T-helper 17 cell (primary cell): ENCODE measurements around the gene PTPRD. TPM values are rescaled to one million over a fixed set of nuclear protein-coding genes. Genes with fewer than 3 reads are reported as not detected.

Source experiments
- ATAC-seq: fragments of 150-1000 bp; cut with Tn5 transposase; 2 replicates; pipeline ENCODE4 v1.10.0; 2021; ENCODE audit warnings: mild to moderate bottlenecking, moderate library complexity
- DNase-seq, 3 donors: peaks; one replicate each; pipeline versions ENCODE4 v3.0.0 to v3.0.0-alpha.2; 2020 to 2021
- H3K9me3 ChIP-seq: one replicate; pipeline ENCODE4 v1.7.0; 2013; ENCODE audit warnings: low read length, mild to moderate bottlenecking; ENCODE audit not compliant: control insufficient read depth, poor library complexity, severe bottlenecking
- H3K27ac Mint-ChIP-seq: one replicate; pipeline ENCODE4 v1.8.0; 2022; ENCODE audit warnings: mild to moderate bottlenecking, moderate library complexity, mixed read lengths
- H3K27me3 Mint-ChIP-seq: one replicate; pipeline ENCODE4 v1.8.0; 2022; ENCODE audit warnings: mixed read lengths
- H3K36me3 Mint-ChIP-seq: one replicate; pipeline ENCODE4 v1.8.0; 2022; ENCODE audit warnings: low read depth, mixed read lengths
- H3K4me1 Mint-ChIP-seq: one replicate; pipeline ENCODE4 v1.8.0; 2022; ENCODE audit warnings: mild to moderate bottlenecking, mixed read lengths
- H3K4me3 Mint-ChIP-seq: one replicate; pipeline ENCODE4 v1.8.0; 2022; ENCODE audit warnings: mild to moderate bottlenecking, moderate library complexity, mixed read lengths
- total RNA-seq, 4 donors: library from RNA in 2 of 4; stranded (reverse) in 2 of 4; gene quantifications; one replicate each; pipeline ENCODE4 v1.2.3 and lab custom pipeline; 2022 to 2026

Gene PTPRD
- total RNA-seq, 2 donors from 2014 or later: not detected

DNA sequence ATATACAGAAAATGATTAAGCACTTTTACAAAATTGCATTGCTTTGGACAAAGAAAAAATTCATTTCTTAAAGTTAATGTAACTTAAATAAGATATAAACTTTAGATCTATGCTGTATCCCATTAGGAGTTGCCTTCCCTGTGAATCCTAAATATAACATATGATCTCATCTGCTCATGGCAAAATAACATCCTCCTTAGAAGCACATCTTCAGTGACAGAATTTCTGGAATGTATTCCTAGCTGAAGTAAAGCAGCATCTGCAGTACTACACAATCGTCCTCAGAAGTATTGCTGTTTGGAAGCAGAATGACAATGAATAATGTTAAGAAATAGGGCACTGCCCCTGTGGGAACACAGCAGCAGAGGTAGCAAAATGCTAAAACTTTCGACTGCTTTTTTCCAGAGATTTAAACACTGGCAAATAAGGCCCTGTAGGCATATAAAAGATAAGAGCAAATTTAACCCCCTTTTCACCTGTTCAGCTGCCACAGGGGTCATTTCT, 571.0 kb downstream of the PTPRD start:
- DNase-seq: no peak
- Mint-ChIP-seq H3K36me3 (no peaks in the 10 kb centered on the region), H3K4me1 (no peaks in the 10 kb centered on the region), H3K27ac (no peak overlapping the region), H3K4me3 (no peak overlapping the region), H3K27me3 (no peaks in the 10 kb centered on the region)
- no peak for ATAC-seq
- H3K9me3 ChIP-seq: no peaks in the 10 kb centered on the region

GRCh38 chr9:10036095-10036494, 576.7 kb downstream of the PTPRD start:
- no peak for ATAC-seq
- H3K36me3 Mint-ChIP-seq: no peaks in the 10 kb centered on the region
- H3K9me3 ChIP-seq: no peaks in the 10 kb centered on the region
- no peaks in the 10 kb centered on the region for H3K4me1 Mint-ChIP-seq
- no peak overlapping the region for H3K27ac Mint-ChIP-seq
- DNase-seq: no peak
- no peaks in the 10 kb centered on the region for H3K27me3 Mint-ChIP-seq
- no peak overlapping the region for H3K4me3 Mint-ChIP-seq

GRCh38 chr9:10032166-10032565, 580.6 kb downstream of the PTPRD start:
- no peak overlapping the region for H3K27ac Mint-ChIP-seq
- no peak overlapping the region for H3K4me3 Mint-ChIP-seq
- H3K27me3 Mint-ChIP-seq: no peaks in the 10 kb centered on the region
- ATAC-seq (no peak), DNase-seq (no peak)
- no peaks in the 10 kb centered on the region for H3K9me3 ChIP-seq
- no peaks in the 10 kb centered on the region for H3K36me3 Mint-ChIP-seq
- H3K4me1 Mint-ChIP-seq: no peaks in the 10 kb centered on the region

DNA sequence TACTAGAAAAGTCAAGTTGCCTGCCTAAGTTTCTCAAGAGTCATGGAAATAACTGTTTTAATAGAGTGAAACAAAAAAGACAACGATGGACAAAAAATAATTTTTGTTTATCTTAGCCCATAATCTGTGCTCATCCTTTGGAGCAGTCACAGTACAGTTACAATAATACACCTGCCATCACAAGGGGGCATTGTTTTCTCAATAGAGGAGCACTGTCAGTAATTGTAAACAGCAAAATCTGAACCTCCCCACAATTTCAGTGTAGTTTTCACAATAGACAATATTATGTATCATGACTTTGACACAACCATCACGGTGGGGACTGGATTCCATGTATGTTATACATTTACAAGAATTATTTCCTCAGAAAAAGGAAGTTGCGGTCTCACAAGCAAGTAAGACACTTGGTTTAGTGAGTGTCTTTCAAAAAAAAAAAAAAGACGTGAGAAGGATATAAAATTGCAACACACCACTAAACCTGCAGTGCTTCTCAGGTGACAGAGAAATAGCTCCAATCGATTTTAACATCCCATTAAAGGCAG, 586.3 kb downstream of the PTPRD start:
- Mint-ChIP-seq H3K4me1 (no peaks in the 10 kb centered on the region), H3K36me3 (no peaks in the 10 kb centered on the region), H3K27me3 (no peaks in the 10 kb centered on the region), H3K4me3 (no peak overlapping the region), H3K27ac (no peak overlapping the region)
- DNase-seq: no peak
- ATAC-seq: no peak
- no peaks in the 10 kb centered on the region for H3K9me3 ChIP-seq

- H3K4me3 Mint-ChIP-seq: no peak overlapping the region
- H3K9me3 ChIP-seq: no peaks in the 10 kb centered on the region
- no peaks in the 10 kb centered on the region for H3K4me1 Mint-ChIP-seq
- no peaks in the 10 kb centered on the region for H3K36me3 Mint-ChIP-seq
- ATAC-seq: no peak
- H3K27ac Mint-ChIP-seq: no peak overlapping the region
- DNase-seq: no peak
- no peaks in the 10 kb centered on the region for H3K27me3 Mint-ChIP-seq
Measured at GRCh38 chr9:10015755-10016154, 597.0 kb downstream of the PTPRD start.

- DNase-seq: no peak
- no peak overlapping the region for H3K4me3 Mint-ChIP-seq
- no peaks in the 10 kb centered on the region for H3K9me3 ChIP-seq
- H3K27me3 Mint-ChIP-seq: no peaks in the 10 kb centered on the region
- H3K4me1 Mint-ChIP-seq: no peaks in the 10 kb centered on the region
- no peak for ATAC-seq
- H3K27ac Mint-ChIP-seq: no peak overlapping the region
- no peaks in the 10 kb centered on the region for H3K36me3 Mint-ChIP-seq
Measured at GRCh38 chr9:10014889-10015288, 597.9 kb downstream of the PTPRD start.

DNA sequence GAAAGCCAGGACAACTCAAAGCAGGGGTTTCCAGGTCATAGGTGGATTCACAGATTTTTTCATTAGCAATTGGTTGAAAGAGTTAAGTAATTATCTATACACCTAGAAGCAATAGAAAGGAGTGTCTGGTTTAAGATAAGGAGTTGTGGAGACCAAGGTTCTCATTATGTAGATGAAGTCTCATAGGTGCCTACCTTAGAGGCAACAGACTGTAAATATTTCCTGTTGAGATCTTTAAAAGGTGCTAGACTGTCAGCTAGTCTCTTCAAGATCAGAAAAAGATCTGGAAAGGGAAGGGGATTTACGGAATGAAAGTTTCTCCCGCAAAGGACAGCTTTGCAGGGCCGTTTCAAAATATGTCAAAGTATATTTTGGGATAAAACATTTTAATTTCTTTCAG, 603.4 kb downstream of the PTPRD start:
- no peaks in the 10 kb centered on the region for H3K27me3 Mint-ChIP-seq
- H3K4me1 Mint-ChIP-seq: no peaks in the 10 kb centered on the region
- no peak overlapping the region for H3K4me3 Mint-ChIP-seq
- H3K36me3 Mint-ChIP-seq: no peaks in the 10 kb centered on the region
- DNase-seq: no peak
- H3K27ac Mint-ChIP-seq: no peak overlapping the region
- H3K9me3 ChIP-seq: no peaks in the 10 kb centered on the region
- ATAC-seq: no peak

DNA sequence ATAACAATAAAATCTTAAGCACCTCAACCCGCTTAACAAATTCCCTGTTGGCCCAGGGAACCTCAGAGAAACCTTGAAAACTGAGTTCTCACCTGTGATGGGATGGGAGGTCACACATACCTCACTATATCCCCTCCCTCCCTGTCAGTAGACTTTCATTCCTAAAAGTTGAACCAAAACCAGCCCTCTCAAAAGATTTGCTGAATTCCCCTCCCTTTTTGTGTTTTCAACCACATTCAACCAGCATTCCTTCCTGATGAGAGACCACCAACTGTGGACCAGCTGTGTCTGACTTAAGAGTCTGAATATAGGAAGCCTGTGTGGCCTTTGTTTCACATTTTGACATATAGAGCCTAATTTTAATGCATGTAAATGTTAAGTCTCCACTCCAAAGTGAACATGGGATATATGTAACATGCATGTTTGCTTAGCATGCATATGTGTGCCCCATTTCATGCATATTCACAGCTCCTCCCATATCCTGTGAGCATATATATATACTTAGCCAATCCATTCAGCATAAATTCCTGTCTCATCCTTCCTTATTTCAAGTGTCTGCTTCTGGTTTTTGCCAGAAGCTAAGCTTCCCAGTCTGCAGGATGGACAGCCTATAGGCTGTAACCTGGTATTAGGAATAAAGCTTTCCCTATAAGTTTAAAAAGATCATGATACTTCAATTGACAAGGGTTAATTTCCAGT, 604.6 kb downstream of the PTPRD start:
- no peak overlapping the region for H3K27ac Mint-ChIP-seq
- no peak for DNase-seq

GRCh38 chr9:10007356-10007755, 605.4 kb downstream of the PTPRD start:
- H3K36me3 Mint-ChIP-seq: no peaks in the 10 kb centered on the region
- no peaks in the 10 kb centered on the region for H3K4me1 Mint-ChIP-seq
- H3K9me3 ChIP-seq: no peaks in the 10 kb centered on the region
- H3K4me3 Mint-ChIP-seq: no peak overlapping the region
- no peak overlapping the region for H3K27ac Mint-ChIP-seq
- H3K27me3 Mint-ChIP-seq: no peaks in the 10 kb centered on the region
- ATAC-seq: no peak
- no peak for DNase-seq

More for the DNA sequence above, 604.6 kb downstream of the PTPRD start:
- H3K27me3 Mint-ChIP-seq: no peaks in the 10 kb centered on the region
- no peaks in the 10 kb centered on the region for H3K9me3 ChIP-seq
- H3K36me3 Mint-ChIP-seq: no peaks in the 10 kb centered on the region
- ATAC-seq: no peak
- H3K4me3 Mint-ChIP-seq: no peak overlapping the region
- H3K4me1 Mint-ChIP-seq: no peaks in the 10 kb centered on the region

GRCh38 chr9:10005206-10005605, 607.6 kb downstream of the PTPRD start:
- Mint-ChIP-seq H3K36me3 (no peaks in the 10 kb centered on the region), H3K4me1 (no peaks in the 10 kb centered on the region), H3K27ac (no peak overlapping the region), H3K4me3 (no peak overlapping the region), H3K27me3 (no peaks in the 10 kb centered on the region)
- DNase-seq: no peak
- H3K9me3 ChIP-seq: no peaks in the 10 kb centered on the region
- no peak for ATAC-seq

GRCh38 chr9:10003047-10003446, 609.8 kb downstream of the PTPRD start:
- ATAC-seq: no peak
- Mint-ChIP-seq H3K27me3 (no peaks in the 10 kb centered on the region), H3K4me3 (no peak overlapping the region), H3K27ac (no peak overlapping the region), H3K36me3 (no peaks in the 10 kb centered on the region), H3K4me1 (no peaks in the 10 kb centered on the region)
- H3K9me3 ChIP-seq: no peaks in the 10 kb centered on the region
- no peak for DNase-seq

- no peaks in the 10 kb centered on the region for H3K36me3 Mint-ChIP-seq
- H3K27me3 Mint-ChIP-seq: no peaks in the 10 kb centered on the region
- no peak overlapping the region for H3K4me3 Mint-ChIP-seq
- no peak overlapping the region for H3K27ac Mint-ChIP-seq
- H3K9me3 ChIP-seq: no peaks in the 10 kb centered on the region
- H3K4me1 Mint-ChIP-seq: no peaks in the 10 kb centered on the region
- no peak for ATAC-seq
- DNase-seq: no peak
Measured at GRCh38 chr9:10000669-10001068, 612.1 kb downstream of the PTPRD start.

- H3K9me3 ChIP-seq: no peaks in the 10 kb centered on the region
- ATAC-seq (no peak), DNase-seq (no peak)
- no peak overlapping the region for H3K27ac Mint-ChIP-seq
- H3K4me3 Mint-ChIP-seq: no peak overlapping the region
- no peaks in the 10 kb centered on the region for H3K36me3 Mint-ChIP-seq
- no peaks in the 10 kb centered on the region for H3K4me1 Mint-ChIP-seq
- H3K27me3 Mint-ChIP-seq: no peaks in the 10 kb centered on the region
Measured at GRCh38 chr9:9998491-9999287, 614.1 kb downstream of the PTPRD start.
